Transverse colon (tissue), 4 donors: Measurements from ENCODE around the gene RABGAP1.

ENCODE experiments used
- CTCF ChIP-seq, 5 experiments: fragments of 200-600 bp in 3 of 5; fragments of 450-650 bp in 2 of 5; sonication (generic) in 3 of 5; IDR thresholded peaks; 1 replicate in 2 of 5; 2 replicates in 3 of 5; pipeline ENCODE4 v1.5.1; 2016 to 2017; ENCODE audit warnings: antibody characterized with exemption in 5 of 5, inconsistent platforms in 3 of 5, mild to moderate bottlenecking in 2 of 5, moderate library complexity in 1 of 5
- POLR2AphosphoS5 ChIP-seq, 3 donors: sonication (generic); formaldehyde crosslinking; IDR thresholded peaks; one replicate each; pipeline ENCODE4 v1.6.1; 2016; ENCODE audit warnings: antibody characterized with exemption in 3 of 3

GRCh38 chr9:123089790-123090189 lies 149.0 kb downstream of the RABGAP1 start:
- no peak for TF ChIP-seq POLR2AphosphoS5 (IDR thresholded peaks at IDR 0.05)
- TF ChIP-seq CTCF (IDR thresholded peaks at IDR 0.05) = no peak
